ENCODE measurements around the gene GABRG2.

- TF ChIP-seq CTCF (IDR thresholded peaks at IDR 0.05) (no peak), EP300 (IDR thresholded peaks at IDR 0.05) (no peak)
These were observed 128.8 kb downstream of the GABRG2 start for GRCh38 chr5:162196351-162196750.

All from ovary (tissue), 3 donors.